ENCODE measurements around the gene LIMCH1.

The LIMCH1 gene

GRCh38 chr4:41568363-41568762 lies 30.4 kb downstream of the LIMCH1 start:
- no peak for FAIRE-seq

DNA sequence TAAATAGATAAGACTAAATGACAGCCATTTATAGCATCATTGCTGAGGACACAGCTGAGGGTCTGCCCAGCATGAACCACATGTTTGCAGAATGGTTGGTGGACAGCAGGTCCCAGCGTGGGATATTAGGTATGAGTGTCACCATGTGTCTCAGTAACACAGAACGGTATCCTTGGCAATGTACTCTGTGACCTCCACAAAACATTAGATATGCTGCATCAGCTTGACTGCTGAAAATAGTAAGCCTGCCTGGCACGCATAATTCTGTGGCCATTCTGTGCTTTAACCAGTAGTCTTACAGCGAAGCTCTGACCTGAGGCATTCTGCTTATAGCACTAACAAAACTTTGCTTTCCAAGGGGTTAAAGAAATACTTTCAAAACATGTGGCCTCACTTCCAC lies 32.0 kb downstream of the LIMCH1 start:
- no peak for FAIRE-seq

GRCh38 chr4:41571422-41571821 lies 33.5 kb downstream of the LIMCH1 start:
- no peak for FAIRE-seq

- no peak for FAIRE-seq
Observed at GRCh38 chr4:41572516-41572915, 34.6 kb downstream of the LIMCH1 start.

DNA sequence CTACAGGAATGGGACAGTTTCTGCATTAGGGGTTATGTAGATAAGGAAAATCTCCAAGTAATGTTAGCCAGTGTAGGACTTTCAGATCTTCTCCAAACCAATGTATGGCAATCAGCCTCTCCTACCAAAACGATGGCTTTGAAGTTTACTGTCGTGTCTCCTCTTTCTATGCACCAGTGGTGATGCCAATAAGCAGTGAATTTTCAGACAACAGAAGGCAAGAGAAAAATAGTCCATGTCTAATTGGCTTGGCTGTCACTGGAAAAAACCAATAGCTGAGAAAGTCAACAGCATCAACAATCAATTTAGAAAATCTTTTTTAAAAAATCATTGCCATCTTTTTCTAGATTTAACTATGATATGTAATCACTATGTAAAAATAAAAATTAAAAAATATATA lies 35.0 kb downstream of the LIMCH1 start:
- FAIRE-seq, result no peak

DNA sequence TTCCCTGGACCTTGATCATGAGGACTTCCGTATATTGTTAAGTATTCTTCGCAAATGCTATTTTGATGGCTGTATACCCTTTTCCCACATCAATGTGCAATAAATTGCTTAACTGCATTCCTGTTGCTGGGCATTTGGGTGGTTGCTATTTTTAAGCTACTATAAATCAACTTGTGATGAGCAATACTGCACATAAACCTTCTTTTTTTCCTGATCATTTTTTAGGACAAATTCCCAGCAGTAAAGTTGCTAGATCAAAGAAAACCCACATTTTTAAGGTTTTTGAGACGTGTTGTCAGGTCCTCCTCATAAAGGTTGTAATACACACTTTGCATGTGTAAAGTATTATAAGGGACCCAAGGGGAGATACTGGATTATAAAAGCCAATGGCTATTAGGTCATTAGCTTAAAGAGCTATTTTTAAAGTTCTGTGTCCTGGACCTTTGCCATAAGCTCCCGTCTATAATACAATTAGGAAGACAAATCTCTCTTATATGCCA lies 35.6 kb downstream of the LIMCH1 start:
- FAIRE-seq, result no peak

DNA sequence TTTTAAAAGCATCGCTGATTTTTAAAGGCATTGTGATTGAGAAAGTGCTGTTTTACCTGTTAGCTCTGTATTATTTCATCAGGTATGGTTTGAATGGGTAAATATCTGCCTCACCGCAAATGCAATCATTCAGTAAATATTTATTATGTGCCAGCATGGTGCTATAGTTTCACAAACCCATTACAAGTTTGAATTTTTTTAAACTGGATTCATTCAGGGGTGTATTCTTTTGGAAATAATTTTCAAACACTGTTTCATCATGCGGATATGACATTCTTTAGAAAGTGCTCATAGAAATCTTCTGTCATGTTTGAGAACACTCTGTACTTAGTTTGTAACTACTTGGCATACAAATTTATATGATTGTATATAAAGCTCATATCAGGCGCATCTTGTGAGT lies 37.2 kb downstream of the LIMCH1 start:
- FAIRE-seq, result no peak

DNA sequence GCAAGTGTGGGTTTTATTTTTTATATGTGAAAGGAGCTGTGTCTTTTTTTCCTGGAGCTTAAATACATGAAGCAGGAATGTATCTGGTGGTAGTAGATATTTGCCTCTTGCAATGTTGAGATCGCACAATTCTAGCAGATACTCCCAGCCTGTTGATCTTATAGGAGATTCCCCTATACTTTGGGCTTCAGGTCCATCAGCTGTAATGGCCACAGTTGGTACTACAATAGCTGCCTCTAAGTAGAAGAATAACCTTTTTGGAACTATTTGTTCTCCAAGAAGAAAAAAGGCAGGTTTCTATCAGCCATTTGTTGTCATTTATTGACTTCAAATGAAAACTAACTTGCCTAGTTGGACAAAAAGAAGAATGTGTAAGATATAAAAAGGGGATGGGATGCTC lies 37.7 kb downstream of the LIMCH1 start:
- no peak for FAIRE-seq

- no peak for FAIRE-seq
Observed at GRCh38 chr4:41579043-41579442, 41.1 kb downstream of the LIMCH1 start.

DNA sequence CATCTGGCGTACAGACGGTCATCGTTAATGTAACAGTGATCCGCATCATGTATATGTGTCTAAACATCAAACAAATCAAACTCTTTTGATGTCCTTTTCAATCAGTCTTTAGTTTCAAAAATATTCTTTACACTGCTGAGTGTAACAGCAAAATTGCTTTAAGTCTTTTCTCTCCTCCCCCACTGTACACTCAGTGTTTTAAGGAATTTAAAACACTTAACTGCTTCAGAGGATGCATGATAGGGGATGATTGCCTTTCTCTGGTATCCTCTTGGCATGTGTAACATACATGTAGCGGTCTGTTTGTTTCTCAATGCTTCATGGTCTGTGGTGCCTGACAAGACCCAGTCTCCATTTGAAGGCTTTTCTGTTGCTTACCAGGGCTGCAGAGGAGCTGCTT lies 41.6 kb downstream of the LIMCH1 start:
- no peak for FAIRE-seq

GRCh38 chr4:41580007-41580406 lies 42.0 kb downstream of the LIMCH1 start:
- FAIRE-seq, result no peak

- no peak for FAIRE-seq
Observed at GRCh38 chr4:41586675-41587225, 48.8 kb downstream of the LIMCH1 start.

DNA sequence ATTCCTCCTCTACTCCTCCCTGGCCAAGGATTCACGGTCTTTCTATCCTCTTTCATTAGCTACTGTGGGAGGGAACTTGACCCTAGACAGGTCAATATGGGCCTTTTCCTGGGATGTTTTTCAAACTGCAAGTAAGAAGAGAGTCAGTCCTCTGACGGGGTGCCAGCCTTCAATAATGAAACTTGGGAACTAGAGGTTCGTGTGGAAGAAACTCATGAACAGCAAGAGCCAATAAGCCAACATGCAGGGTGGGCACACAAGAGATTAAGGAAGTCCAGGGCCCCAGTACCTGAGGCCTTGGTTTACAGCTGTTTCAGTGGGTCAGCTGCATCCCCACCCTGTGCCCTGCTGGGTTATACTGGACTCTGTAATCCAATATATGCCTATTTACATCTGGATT lies 49.3 kb downstream of the LIMCH1 start:
- FAIRE-seq, result no peak

DNA sequence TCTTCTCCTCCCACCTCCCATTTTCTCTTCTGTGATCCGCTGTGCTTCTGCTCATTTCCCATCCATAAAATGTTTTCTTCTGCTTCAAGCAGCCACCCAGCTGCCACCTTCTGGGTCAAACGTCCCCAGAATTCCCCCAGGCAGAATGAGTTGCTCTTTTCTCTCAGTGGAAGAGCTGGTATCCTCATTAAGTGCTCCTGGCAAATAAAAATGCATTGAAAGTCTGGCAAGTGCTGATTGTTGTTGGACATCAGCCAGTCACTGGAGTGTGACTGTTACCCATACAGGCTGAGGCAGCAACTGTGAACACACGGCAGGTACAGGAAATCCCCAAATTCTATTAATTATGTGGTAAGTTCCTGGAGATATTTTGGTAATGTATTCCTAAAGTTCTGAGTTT lies 52.6 kb downstream of the LIMCH1 start:
- FAIRE-seq, result no peak

DNA sequence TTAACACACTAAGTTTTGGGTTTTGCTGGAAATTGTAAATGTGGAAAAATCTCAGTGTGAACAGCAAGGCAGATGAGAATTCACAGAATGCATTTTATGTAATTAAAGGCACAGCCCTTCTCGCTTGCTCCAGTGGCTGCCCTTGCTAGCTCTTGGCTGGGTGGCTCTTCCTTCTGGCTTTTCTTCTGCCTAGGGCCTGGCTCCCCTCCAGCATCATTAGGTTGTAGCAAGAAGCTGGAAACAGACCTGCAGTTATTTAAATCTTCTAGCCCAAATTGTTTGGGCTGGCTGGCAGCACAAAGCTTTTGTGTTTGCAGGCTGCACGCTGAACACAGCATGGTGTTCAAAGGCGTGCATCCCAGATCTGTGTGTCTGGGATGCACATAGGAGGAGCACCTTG lies 56.5 kb downstream of the LIMCH1 start:
- FAIRE-seq, result no peak

DNA sequence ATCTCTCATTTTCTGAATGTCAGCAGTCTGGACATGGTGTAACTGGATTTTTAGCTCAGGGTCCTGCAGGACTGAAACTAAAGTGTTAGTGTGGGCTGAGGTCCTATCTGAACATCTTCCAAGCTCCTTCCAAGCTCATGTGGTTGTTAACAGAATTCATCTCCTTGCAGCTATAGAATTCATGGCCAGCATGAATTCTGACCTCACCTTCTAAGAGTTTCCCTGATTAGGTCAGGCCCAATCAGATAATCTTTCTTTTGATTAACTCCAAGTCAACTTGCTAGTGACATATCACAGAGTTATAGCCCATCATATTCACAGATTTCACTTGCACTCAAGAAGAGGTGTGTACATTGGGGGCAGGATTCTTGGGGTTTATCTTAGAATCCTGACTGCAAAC lies 59.5 kb downstream of the LIMCH1 start:
- FAIRE-seq, result no peak

GRCh38 chr4:41598580-41598979 lies 60.6 kb downstream of the LIMCH1 start:
- no peak for FAIRE-seq

- no peak for FAIRE-seq
Observed at GRCh38 chr4:41599192-41599786, 61.3 kb downstream of the LIMCH1 start.

DNA sequence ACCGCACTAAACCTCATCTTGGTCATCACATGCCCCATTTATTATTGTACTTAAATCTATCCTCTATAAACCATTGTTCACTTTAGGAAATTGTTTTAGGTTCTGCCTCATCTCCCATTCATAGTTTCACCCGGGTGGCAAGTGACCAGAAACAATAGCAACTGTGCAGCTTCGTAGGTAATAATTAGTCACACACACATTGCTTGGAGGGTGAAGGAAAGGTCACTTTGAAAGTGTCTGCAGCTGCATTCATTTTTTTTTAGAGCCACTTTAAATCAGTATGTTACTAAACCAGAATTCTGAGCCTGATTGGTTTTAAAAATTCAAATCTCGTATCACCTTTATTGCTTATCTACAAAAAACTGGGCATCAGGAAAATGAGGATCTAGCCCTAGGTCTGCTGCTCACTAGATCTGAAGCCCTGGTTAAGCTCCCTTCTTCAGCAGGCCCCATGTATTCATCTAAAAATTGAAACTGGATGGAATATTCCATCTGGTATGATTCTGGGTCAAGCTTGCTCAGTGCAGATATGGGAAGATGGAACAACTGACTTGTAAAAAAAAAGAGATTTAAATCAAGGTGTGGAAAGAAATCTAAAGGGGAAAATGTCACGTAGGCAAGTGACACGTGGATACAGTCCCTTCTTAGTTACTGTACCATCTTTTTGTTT lies 62.4 kb downstream of the LIMCH1 start:
- no peak for FAIRE-seq

GRCh38 chr4:41601025-41601424 lies 63.1 kb downstream of the LIMCH1 start:
- no peak for FAIRE-seq

GRCh38 chr4:41602113-41602512 lies 64.2 kb downstream of the LIMCH1 start:
- FAIRE-seq, result no peak

- FAIRE-seq, result no peak
Observed at GRCh38 chr4:41602886-41603498, 65.0 kb downstream of the LIMCH1 start.

DNA sequence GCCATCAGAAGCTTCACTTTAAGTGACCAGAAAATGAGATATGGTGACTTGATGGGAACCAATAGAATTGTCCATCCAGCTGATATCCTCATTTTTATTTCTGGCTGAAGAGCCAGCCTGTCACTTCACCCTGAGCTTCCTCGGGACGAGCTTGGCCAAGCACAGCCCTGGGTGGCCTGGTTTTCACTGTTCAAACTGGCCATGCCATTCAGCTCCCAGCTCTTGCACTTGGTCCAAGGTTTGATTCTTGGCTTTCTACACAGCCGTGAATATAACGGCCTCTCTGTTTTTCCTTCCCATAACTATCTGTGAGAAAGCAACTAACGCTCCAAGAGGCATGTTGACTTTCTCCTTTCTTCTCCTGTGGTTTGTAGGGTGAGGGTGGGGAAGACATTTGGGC lies 71.9 kb downstream of the LIMCH1 start:
- FAIRE-seq, result no peak

- no peak for FAIRE-seq
Observed at GRCh38 chr4:41610474-41610873, 72.5 kb downstream of the LIMCH1 start.

Data from colon (tissue), 2 donors.